Measurements from ENCODE around the gene TEF. TPM values are rescaled to one million over a fixed set of nuclear protein-coding genes. Genes with fewer than 3 reads are reported as not detected.
A peak's percentile ranks its signal among the peaks of the same experiment; 100 is the strongest.

Gene TEF, protein sequence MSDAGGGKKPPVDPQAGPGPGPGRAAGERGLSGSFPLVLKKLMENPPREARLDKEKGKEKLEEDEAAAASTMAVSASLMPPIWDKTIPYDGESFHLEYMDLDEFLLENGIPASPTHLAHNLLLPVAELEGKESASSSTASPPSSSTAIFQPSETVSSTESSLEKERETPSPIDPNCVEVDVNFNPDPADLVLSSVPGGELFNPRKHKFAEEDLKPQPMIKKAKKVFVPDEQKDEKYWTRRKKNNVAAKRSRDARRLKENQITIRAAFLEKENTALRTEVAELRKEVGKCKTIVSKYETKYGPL
- total RNA-seq, result 10 to 100 TPM in 1 of 2 donors, 1 to 10 TPM in 1; 8.6 to 23.3 TPM
- polyA plus RNA-seq, result 10 to 100 TPM in 1 of 2 donors, 1 to 10 TPM in 1; 9.0 to 19.4 TPM
- long read RNA-seq, donor 1, partial matches to known transcripts, result 1 of 5 reads
- long read RNA-seq, donor 1, other reads (novel, unspliced or antisense), result 4 of 5 reads
- long read RNA-seq, donor 2, full-length matches to known transcripts, result 10 of 57 reads
- long read RNA-seq, donor 2, partial matches to known transcripts, result 42 of 57 reads
- long read RNA-seq, donor 2, other reads (novel, unspliced or antisense), result 5 of 57 reads

DNA sequence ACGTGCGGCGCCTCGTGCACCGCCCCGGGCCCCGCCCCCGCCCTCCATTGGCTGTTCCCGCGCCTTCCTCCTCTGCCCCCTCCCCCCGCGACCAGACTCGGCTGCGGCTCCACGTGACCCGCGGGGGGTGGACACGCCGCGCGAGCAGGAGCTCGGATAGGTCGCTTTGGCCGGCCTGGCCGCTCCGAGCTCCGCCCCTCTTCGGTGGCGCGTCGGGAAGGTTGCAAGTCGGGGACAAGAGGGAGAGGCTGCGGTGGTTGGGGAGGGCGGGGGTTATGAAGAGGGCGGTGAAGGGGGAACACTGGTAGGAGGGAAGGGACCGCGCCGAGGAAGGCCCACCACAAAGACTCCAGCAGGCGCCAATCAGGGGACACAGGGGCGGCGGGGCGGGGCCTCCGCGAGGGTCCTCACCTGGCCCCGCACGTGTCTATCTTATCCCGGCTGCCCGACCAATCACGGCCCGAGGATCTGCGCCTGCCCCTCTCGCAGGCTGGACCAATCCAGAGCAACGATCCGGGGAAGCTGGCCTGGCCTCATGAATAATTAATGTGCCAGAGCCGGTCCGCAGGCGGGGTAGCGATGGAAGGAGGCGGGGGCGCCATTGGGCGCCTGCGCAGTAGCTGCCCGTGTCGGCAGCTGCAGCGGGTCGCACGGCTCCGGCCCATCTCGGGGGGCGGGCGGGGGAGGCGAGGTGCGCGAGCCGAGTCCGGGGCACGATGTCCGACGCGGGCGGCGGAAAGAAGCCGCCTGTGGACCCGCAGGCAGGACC, at the start of gene TEF:
Gene TEF, plus strand, starts transcription at position 614 of the 769 bp plus-strand sequence. Its CDS starts 103 bp downstream, at position 717.
- Histone ChIP-seq H3K27ac (ENCODE audit: low read depth in 1 of 2, low read length in 2 of 2) (peak within 1 kb of the TSS; percentile 66 to 98), H3K4me3 (ENCODE audit: low read length in 2 of 2) (peak within 1 kb of the TSS; percentile 80 to 83), H3K36me3 (ENCODE audit: control insufficient read depth in 1 of 2, insufficient read depth in 2 of 2, low read length in 1 of 2) (no peaks in the 10 kb centered on the region), H3K4me1 (ENCODE audit: control insufficient read depth in 1 of 2, insufficient read depth in 2 of 2, low read length in 2 of 2) (no peaks in the 10 kb centered on the region), H3K27me3 (ENCODE audit: control insufficient read depth in 1 of 2, insufficient read depth in 2 of 2, low read length in 1 of 2) (no peaks in the 10 kb centered on the region), H3K9me3 (ENCODE audit: control insufficient read depth, low read length) (no peaks in the 10 kb centered on the region)
- DNase-seq (peak; percentile 99), ATAC-seq (ENCODE audit: low FRiP score) (peak; percentile 95)
- intact Hi-C loops (cut with DNase I), result loop anchor here in 1 of 2 donors (10.0 kb wide), 1 partner anchor 213 kb away; no protein-coding TSS in a partner anchor
- 0% methylated on average over 76 to 84 of the region's 84 CpGs for WGBS, 2 donors

DNA sequence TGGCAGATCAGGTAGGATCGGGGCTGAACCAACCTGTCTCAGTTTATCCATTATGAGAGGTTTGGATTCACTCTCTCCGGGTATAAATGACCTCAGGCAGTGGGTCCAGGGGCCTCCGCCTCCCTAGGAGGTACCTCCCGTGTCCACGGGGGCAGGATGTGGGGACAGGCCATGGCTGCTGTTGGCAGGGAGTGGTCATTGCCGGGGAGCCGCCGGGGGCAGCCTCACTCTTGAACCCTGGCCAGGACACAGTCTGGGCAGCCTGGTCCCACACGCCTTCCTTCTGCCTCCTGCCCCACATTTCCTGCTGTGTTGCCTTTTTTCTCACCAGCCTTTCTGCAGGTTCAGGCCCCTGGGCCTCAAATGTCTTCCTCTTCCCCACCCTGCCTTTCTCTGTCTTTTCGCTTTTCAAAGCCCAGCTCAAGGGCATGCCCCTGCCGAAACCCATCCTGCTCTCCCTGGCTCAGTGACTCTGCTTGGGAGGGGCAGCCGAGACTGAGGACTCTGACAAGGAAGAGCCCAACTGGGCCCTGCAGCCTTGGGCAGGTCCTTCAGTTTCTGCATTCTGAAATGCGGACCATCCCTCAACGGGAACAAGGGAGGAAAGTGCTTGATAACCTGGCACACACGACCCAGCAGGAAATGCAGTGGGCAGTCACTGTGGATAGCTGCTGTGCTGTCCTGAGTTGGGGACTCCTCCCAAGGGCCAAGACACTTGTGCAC, 49.4 kb upstream of the TEF start:
- 87 to 89% methylated on average over 15 of the region's 15 CpGs for WGBS, 2 donors
- no peak for DNase-seq
- ATAC-seq (ENCODE audit: low FRiP score), result no peak
- intact Hi-C loops (cut with DNase I), result no loop called here
- no peak overlapping the region for H3K4me3 ChIP-seq (ENCODE audit: low read length in 2 of 2)
- peaks cover 0 to 9% of the 10 kb centered on the region in 2 donors for H3K36me3 ChIP-seq (ENCODE audit: control insufficient read depth in 1 of 2, insufficient read depth in 2 of 2, low read length in 1 of 2)
- no peaks in the 10 kb centered on the region for H3K4me1 ChIP-seq (ENCODE audit: control insufficient read depth in 1 of 2, insufficient read depth in 2 of 2, low read length in 2 of 2)
- no peaks in the 10 kb centered on the region for H3K27me3 ChIP-seq (ENCODE audit: control insufficient read depth in 1 of 2, insufficient read depth in 2 of 2, low read length in 1 of 2)
- H3K27ac ChIP-seq (ENCODE audit: low read depth in 1 of 2, low read length in 2 of 2), result no peak overlapping the region
- H3K9me3 ChIP-seq (ENCODE audit: control insufficient read depth, low read length), result no peaks in the 10 kb centered on the region

DNA sequence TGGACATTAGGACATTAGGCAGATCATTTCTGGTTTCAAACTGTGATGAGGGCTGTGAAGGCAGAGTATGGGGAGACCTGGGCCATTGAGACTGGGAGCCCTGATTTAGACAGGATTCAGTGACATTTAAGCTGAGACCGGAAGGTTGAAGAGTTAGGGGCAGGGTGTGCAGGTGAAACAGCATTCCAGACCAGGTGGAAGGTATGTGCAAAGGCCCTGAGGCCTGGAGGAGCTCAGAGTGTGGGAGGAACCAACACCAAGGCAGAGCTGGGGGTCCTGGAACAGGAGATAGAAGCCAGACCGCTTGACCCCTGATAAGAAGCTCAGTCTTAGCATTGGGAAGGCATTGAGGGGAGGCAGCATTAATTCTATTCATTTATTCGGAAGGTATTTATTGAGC, 47.9 kb upstream of the TEF start:
- no peak overlapping the region for H3K4me3 ChIP-seq (ENCODE audit: low read length in 2 of 2)
- no peaks in the 10 kb centered on the region for H3K4me1 ChIP-seq (ENCODE audit: control insufficient read depth in 1 of 2, insufficient read depth in 2 of 2, low read length in 2 of 2)
- WGBS, 2 donors, result 94 to 96% methylated on average over 3 of the region's 3 CpGs
- no peak for DNase-seq
- no peak overlapping the region for H3K27ac ChIP-seq (ENCODE audit: low read depth in 1 of 2, low read length in 2 of 2)
- H3K36me3 ChIP-seq (ENCODE audit: control insufficient read depth in 1 of 2, insufficient read depth in 2 of 2, low read length in 1 of 2), result peaks cover 0 to 7% of the 10 kb centered on the region in 2 donors
- intact Hi-C loops (cut with DNase I), result no loop called here
- no peak for ATAC-seq (ENCODE audit: low FRiP score)
- H3K9me3 ChIP-seq (ENCODE audit: control insufficient read depth, low read length), result no peaks in the 10 kb centered on the region
- no peaks in the 10 kb centered on the region for H3K27me3 ChIP-seq (ENCODE audit: control insufficient read depth in 1 of 2, insufficient read depth in 2 of 2, low read length in 1 of 2)

DNA sequence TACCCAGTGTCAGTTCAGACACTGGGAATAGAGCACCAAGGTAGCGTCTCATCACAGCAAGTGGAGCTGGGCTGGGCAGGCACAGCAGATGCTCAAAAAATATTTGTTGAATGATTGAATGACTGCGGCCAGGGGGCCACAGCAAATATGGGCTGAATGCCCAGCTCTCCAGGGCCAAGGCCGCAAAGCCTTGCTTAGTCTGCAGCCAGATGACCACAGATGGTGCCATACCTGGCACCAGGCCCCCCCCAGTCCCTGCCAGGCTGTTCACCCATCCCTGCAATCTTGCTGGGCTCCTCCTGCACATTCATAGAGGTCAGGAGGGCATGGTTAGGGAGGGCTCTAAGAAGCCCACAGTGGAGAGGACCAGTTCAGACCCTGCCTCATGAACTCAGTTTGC, 47.5 kb upstream of the TEF start:
- H3K4me3 ChIP-seq (ENCODE audit: low read length in 2 of 2), result no peak overlapping the region
- 52 to 60% methylated on average over 3 of the region's 3 CpGs for WGBS, 2 donors
- H3K27ac ChIP-seq (ENCODE audit: low read depth in 1 of 2, low read length in 2 of 2), result no peak overlapping the region
- peaks cover 0 to 10% of the 10 kb centered on the region in 2 donors for H3K36me3 ChIP-seq (ENCODE audit: control insufficient read depth in 1 of 2, insufficient read depth in 2 of 2, low read length in 1 of 2)
- H3K27me3 ChIP-seq (ENCODE audit: control insufficient read depth in 1 of 2, insufficient read depth in 2 of 2, low read length in 1 of 2), result no peaks in the 10 kb centered on the region
- intact Hi-C loops (cut with DNase I), result no loop called here
- H3K9me3 ChIP-seq (ENCODE audit: control insufficient read depth, low read length), result no peaks in the 10 kb centered on the region
- ATAC-seq (ENCODE audit: low FRiP score) (no peak), DNase-seq (no peak)
- H3K4me1 ChIP-seq (ENCODE audit: control insufficient read depth in 1 of 2, insufficient read depth in 2 of 2, low read length in 2 of 2), result no peaks in the 10 kb centered on the region

DNA sequence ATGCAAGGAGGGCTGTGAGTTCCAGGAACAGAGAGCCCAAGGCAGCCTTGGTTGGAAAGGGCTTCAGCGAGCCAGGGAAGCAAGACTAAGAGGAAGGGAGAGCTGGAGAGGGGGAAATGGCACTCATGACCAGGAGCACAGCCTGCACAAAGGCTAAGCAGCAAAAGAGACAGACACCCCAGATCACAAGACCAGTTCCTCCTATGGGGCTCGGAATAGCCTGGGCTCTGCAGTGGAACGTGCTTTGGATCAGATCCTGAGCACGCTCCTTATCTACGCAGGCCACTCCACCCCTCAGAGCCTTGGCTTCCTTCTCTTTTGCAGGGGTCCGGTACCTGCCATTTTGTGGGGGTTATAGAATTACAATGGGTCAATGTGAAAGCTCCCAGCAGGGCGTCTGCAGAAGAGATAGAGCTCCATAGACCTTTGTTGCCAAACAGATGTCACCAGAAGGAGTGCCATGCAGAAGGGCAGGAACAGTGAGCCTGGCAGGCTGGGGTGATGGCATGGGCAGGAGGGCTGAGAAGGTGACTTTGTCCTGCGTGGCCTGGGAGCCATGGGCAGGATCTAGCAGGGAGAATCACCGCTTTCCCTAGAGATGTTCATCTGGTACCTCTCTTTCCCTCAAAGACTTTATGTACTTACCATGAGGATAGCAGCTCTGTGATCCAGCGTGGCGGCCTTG, 46.6 kb upstream of the TEF start:
- WGBS, 2 donors, result 93 to 95% methylated on average over 11 of the region's 11 CpGs
- H3K27ac ChIP-seq (ENCODE audit: low read depth in 1 of 2, low read length in 2 of 2), result no peak overlapping the region
- no peaks in the 10 kb centered on the region for H3K4me1 ChIP-seq (ENCODE audit: control insufficient read depth in 1 of 2, insufficient read depth in 2 of 2, low read length in 2 of 2)
- H3K9me3 ChIP-seq (ENCODE audit: control insufficient read depth, low read length), result no peaks in the 10 kb centered on the region
- H3K27me3 ChIP-seq (ENCODE audit: control insufficient read depth in 1 of 2, insufficient read depth in 2 of 2, low read length in 1 of 2), result no peaks in the 10 kb centered on the region
- no peak for DNase-seq
- H3K36me3 ChIP-seq (ENCODE audit: control insufficient read depth in 1 of 2, insufficient read depth in 2 of 2, low read length in 1 of 2), result peaks cover 0 to 8% of the 10 kb centered on the region in 2 donors
- intact Hi-C loops (cut with DNase I), result no loop called here
- H3K4me3 ChIP-seq (ENCODE audit: low read length in 2 of 2), result no peak overlapping the region
- ATAC-seq (ENCODE audit: low FRiP score), result no peak

DNA sequence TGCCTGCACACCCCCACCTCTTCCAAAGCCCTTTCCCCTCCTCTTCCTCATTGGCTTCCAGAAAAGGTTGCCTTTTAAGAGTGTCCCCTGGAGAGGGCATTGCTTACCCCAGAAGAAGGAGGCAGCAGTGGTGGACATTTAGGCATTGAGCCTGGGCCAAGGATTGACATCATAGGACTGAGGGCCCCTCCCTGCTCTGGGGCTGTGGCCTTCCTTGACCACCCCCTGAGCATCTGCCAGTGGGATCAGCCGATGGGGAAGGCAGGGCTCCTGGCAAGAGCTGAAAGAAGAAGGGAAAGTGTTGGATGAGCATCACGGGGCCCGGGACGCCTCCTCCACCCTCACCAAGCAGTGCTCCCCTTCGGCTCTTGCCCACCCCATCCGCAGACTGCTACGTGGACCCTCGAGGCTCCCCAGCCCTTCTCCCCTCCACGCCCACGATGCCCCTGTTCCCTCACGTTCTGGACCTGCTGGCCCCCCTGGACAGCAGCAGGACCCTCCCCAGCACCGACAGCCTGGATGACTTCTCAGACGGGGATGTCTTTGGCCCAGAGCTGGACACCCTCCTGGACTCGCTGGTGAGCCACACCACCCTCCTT, 43.0 kb upstream of the TEF start:
- no peak overlapping the region for H3K27ac ChIP-seq (ENCODE audit: low read depth in 1 of 2, low read length in 2 of 2)
- DNase-seq (no peak), ATAC-seq (ENCODE audit: low FRiP score) (no peak)
- peaks cover 0 to 4% of the 10 kb centered on the region in 2 donors for H3K36me3 ChIP-seq (ENCODE audit: control insufficient read depth in 1 of 2, insufficient read depth in 2 of 2, low read length in 1 of 2)
- H3K4me1 ChIP-seq (ENCODE audit: control insufficient read depth in 1 of 2, insufficient read depth in 2 of 2, low read length in 2 of 2), result no peaks in the 10 kb centered on the region
- H3K9me3 ChIP-seq (ENCODE audit: control insufficient read depth, low read length), result no peaks in the 10 kb centered on the region
- H3K4me3 ChIP-seq (ENCODE audit: low read length in 2 of 2), result no peak overlapping the region
- H3K27me3 ChIP-seq (ENCODE audit: control insufficient read depth in 1 of 2, insufficient read depth in 2 of 2, low read length in 1 of 2), result no peaks in the 10 kb centered on the region
- 86 to 87% methylated on average over 14 of the region's 14 CpGs for WGBS, 2 donors
- intact Hi-C loops (cut with DNase I), result no loop called here

DNA sequence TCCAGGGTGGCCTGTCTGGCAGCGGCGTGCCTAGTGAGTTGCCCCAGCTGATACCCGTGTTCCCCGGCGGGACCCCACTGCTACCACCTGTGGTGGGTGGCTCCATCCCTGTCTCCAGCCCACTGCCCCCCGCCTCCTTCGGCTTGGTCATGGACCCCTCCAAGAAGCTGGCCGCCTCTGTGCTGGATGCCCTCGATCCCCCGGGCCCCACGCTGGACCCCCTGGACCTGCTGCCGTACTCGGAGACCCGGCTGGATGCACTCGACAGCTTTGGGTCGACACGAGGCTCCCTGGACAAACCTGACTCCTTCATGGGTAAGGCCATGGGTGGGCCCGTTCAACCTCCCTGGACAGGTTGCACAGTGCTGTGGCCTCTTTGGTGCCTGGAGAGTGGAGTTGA, 41.9 kb upstream of the TEF start:
- Histone ChIP-seq H3K36me3 (ENCODE audit: control insufficient read depth in 1 of 2, insufficient read depth in 2 of 2, low read length in 1 of 2) (peaks cover 2 to 4% of the 10 kb centered on the region in 2 donors), H3K27ac (ENCODE audit: low read depth in 1 of 2, low read length in 2 of 2) (no peak overlapping the region), H3K9me3 (ENCODE audit: control insufficient read depth, low read length) (no peaks in the 10 kb centered on the region), H3K27me3 (ENCODE audit: control insufficient read depth in 1 of 2, insufficient read depth in 2 of 2, low read length in 1 of 2) (no peaks in the 10 kb centered on the region), H3K4me3 (ENCODE audit: low read length in 2 of 2) (no peak overlapping the region), H3K4me1 (ENCODE audit: control insufficient read depth in 1 of 2, insufficient read depth in 2 of 2, low read length in 2 of 2) (no peaks in the 10 kb centered on the region)
- WGBS, 2 donors, result 95 to 96% methylated on average over 18 of the region's 18 CpGs
- DNase-seq (no peak), ATAC-seq (ENCODE audit: low FRiP score) (no peak)
- intact Hi-C loops (cut with DNase I), result no loop called here

Measured in aorta (tissue), 5 donors.